ENCODE results near the gene HCLS1.
"Not testable (repeated sequence)": the region's sequence is repeated elsewhere in the genome, so short reads cannot be mapped to it uniquely, and the experiment has no call there.

The HCLS1 gene

GRCh38 chr3:121601212-121601812 is 59.4 kb downstream of the HCLS1 start:
- Histone ChIP-seq H3K27ac (ENCODE audit: low read depth, low read length) (no peak overlapping the region), H3K9me3 (ENCODE audit: insufficient read depth, low read length) (no peaks in the 10 kb centered on the region), H3K36me3 (ENCODE audit: low read length) (no peaks in the 10 kb centered on the region), H3K9me2 (replicated peaks; ENCODE audit: insufficient read depth, low read length) (no peaks in the 10 kb centered on the region), H3K4me3 (ENCODE audit: insufficient read depth, low read length, poor library complexity, severe bottlenecking) (no peak overlapping the region), H4K20me1 (ENCODE audit: low read depth, low read length) (no peaks in the 10 kb centered on the region), H3F3A (ENCODE audit: insufficient read depth) (no peaks in the 10 kb centered on the region), H3K4me2 (ENCODE audit: low read depth, low read length, poor library complexity, severe bottlenecking) (no peak overlapping the region), H2AFZ (ENCODE audit: low read depth, low read length, severe bottlenecking) (no peak overlapping the region), H3K9ac (ENCODE audit: low read length) (no peak overlapping the region), H3K79me2 (ENCODE audit: insufficient read depth, low read length) (no peaks in the 10 kb centered on the region), H3K27me3 (ENCODE audit: low read length) (no peaks in the 10 kb centered on the region)
- no peak for TF ChIP-seq EZH2phosphoT487 (conservative IDR thresholded peaks at IDR 0.05; ENCODE audit: low read length)
- TF ChIP-seq, protein P1, sequence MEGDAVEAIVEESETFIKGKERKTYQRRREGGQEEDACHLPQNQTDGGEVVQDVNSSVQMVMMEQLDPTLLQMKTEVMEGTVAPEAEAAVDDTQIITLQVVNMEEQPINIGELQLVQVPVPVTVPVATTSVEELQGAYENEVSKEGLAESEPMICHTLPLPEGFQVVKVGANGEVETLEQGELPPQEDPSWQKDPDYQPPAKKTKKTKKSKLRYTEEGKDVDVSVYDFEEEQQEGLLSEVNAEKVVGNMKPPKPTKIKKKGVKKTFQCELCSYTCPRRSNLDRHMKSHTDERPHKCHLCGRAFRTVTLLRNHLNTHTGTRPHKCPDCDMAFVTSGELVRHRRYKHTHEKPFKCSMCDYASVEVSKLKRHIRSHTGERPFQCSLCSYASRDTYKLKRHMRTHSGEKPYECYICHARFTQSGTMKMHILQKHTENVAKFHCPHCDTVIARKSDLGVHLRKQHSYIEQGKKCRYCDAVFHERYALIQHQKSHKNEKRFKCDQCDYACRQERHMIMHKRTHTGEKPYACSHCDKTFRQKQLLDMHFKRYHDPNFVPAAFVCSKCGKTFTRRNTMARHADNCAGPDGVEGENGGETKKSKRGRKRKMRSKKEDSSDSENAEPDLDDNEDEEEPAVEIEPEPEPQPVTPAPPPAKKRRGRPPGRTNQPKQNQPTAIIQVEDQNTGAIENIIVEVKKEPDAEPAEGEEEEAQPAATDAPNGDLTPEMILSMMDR (IDR thresholded peaks at IDR 0.05; ENCODE audit: insufficient read depth, low read length, poor library complexity, severe bottlenecking): no peak

- H3F3A ChIP-seq (ENCODE audit: insufficient read depth); H3K27ac ChIP-seq (ENCODE audit: low read depth, low read length); H3K4me2 ChIP-seq (ENCODE audit: low read depth, low read length, poor library complexity, severe bottlenecking); H2AFZ ChIP-seq (ENCODE audit: low read depth, low read length, severe bottlenecking); H3K79me2 ChIP-seq (ENCODE audit: insufficient read depth, low read length); H3K9ac ChIP-seq (ENCODE audit: low read length); H3K9me3 ChIP-seq (ENCODE audit: insufficient read depth, low read length); H3K36me3 ChIP-seq (ENCODE audit: low read length); H3K9me2 ChIP-seq (replicated peaks; ENCODE audit: insufficient read depth, low read length); H3K27me3 ChIP-seq (ENCODE audit: low read length); H3K4me3 ChIP-seq (ENCODE audit: insufficient read depth, low read length, poor library complexity, severe bottlenecking); H4K20me1 ChIP-seq (ENCODE audit: low read depth, low read length): not testable (repeated sequence)
Observed at GRCh38 chr3:121599900-121600299, 60.8 kb downstream of the HCLS1 start.

DNA sequence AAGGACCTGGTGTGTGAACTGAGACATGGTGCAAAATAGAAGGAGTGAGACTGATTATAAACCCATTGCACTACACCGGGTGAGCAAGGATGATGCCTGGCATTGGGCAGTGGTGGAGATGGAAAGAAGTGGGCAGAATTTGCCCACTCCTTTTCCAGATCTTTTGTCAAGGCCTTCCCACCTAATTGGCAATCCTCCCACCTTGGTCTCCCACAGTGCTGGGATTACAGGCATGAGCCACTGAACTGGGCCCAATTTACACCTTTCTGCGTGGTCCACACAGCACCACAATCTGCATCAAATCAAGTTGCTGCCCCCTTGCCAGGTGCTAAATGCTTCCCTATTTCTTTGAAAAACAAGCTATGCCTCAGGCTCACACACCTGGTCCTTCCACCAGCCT is 62.1 kb downstream of the HCLS1 start:
- Histone ChIP-seq H3K4me2 (ENCODE audit: low read depth, low read length, poor library complexity, severe bottlenecking) (no peak overlapping the region), H4K20me1 (ENCODE audit: low read depth, low read length) (no peaks in the 10 kb centered on the region), H3K4me3 (ENCODE audit: insufficient read depth, low read length, poor library complexity, severe bottlenecking) (no peak overlapping the region), H3K9me3 (ENCODE audit: insufficient read depth, low read length) (no peaks in the 10 kb centered on the region), H3K9me2 (replicated peaks; ENCODE audit: insufficient read depth, low read length) (no peaks in the 10 kb centered on the region), H3F3A (ENCODE audit: insufficient read depth) (no peaks in the 10 kb centered on the region), H3K9ac (ENCODE audit: low read length) (no peak overlapping the region), H3K27ac (ENCODE audit: low read depth, low read length) (no peak overlapping the region), H2AFZ (ENCODE audit: low read depth, low read length, severe bottlenecking) (no peak overlapping the region), H3K79me2 (ENCODE audit: insufficient read depth, low read length) (no peaks in the 10 kb centered on the region), H3K36me3 (ENCODE audit: low read length) (no peaks in the 10 kb centered on the region), H3K27me3 (ENCODE audit: low read length) (no peaks in the 10 kb centered on the region)
- TF ChIP-seq, protein P1 (IDR thresholded peaks at IDR 0.05; ENCODE audit: insufficient read depth, low read length, poor library complexity, severe bottlenecking): no peak
- TF ChIP-seq EZH2phosphoT487 (conservative IDR thresholded peaks at IDR 0.05; ENCODE audit: low read length): no peak

- H3K27me3 ChIP-seq (ENCODE audit: low read length): no peaks in the 10 kb centered on the region
- no peak for TF ChIP-seq EZH2phosphoT487 (conservative IDR thresholded peaks at IDR 0.05; ENCODE audit: low read length)
- TF ChIP-seq, protein P1 (IDR thresholded peaks at IDR 0.05; ENCODE audit: insufficient read depth, low read length, poor library complexity, severe bottlenecking): no peak
Observed at GRCh38 chr3:121595765-121596406, 64.8 kb downstream of the HCLS1 start.

More at GRCh38 chr3:121595765-121596406, 64.8 kb downstream of the HCLS1 start:
- Histone ChIP-seq H3K9ac (ENCODE audit: low read length) (no peak overlapping the region), H3F3A (ENCODE audit: insufficient read depth) (no peaks in the 10 kb centered on the region), H2AFZ (ENCODE audit: low read depth, low read length, severe bottlenecking) (no peak overlapping the region), H3K4me3 (ENCODE audit: insufficient read depth, low read length, poor library complexity, severe bottlenecking) (no peak overlapping the region), H4K20me1 (ENCODE audit: low read depth, low read length) (no peaks in the 10 kb centered on the region), H3K9me2 (replicated peaks; ENCODE audit: insufficient read depth, low read length) (no peaks in the 10 kb centered on the region), H3K9me3 (ENCODE audit: insufficient read depth, low read length) (no peaks in the 10 kb centered on the region), H3K27ac (ENCODE audit: low read depth, low read length) (no peak overlapping the region), H3K4me2 (ENCODE audit: low read depth, low read length, poor library complexity, severe bottlenecking) (no peak overlapping the region), H3K79me2 (ENCODE audit: insufficient read depth, low read length) (no peaks in the 10 kb centered on the region), H3K36me3 (ENCODE audit: low read length) (no peaks in the 10 kb centered on the region)

Data from SU-DHL-6 (cell line).